Lower lobe of right lung (tissue), 2 donors: ENCODE results near the gene SLC6A9. TPM values are rescaled to one million over a fixed set of nuclear protein-coding genes. Genes with fewer than 3 reads are reported as not detected.

Experiments
- ATAC-seq, 2 donors: fragments of 200-7000 bp; cut with Tn5 transposase; one replicate each; pipeline ENCODE4 v1.9.1; 2020 to 2022; ENCODE audit warnings: mild to moderate bottlenecking in 2 of 2, moderate library complexity in 2 of 2
- DNase-seq: peaks from one replicate; pipeline ENCODE4 v3.0.0-alpha.2; 2020
- H3K27ac ChIP-seq: fragments of 200-600 bp; one replicate; pipeline ENCODE4 v1.8.0; 2022
- H3K27me3 ChIP-seq: fragments of 200-600 bp; one replicate; pipeline ENCODE4 v1.8.0; 2022; ENCODE audit warnings: low read depth
- H3K36me3 ChIP-seq: fragments of 200-600 bp; one replicate; pipeline ENCODE4 v1.8.0; 2022; ENCODE audit warnings: mild to moderate bottlenecking
- H3K4me1 ChIP-seq: fragments of 200-600 bp; one replicate; pipeline ENCODE4 v1.8.0; 2022
- H3K4me3 ChIP-seq: fragments of 200-600 bp; one replicate; pipeline ENCODE4 v1.8.0; 2022; ENCODE audit warnings: mild to moderate bottlenecking
- H3K9me3 ChIP-seq: fragments of 200-600 bp; one replicate; pipeline ENCODE4 v1.8.0; 2022
- CTCF ChIP-seq: fragments of 200-600 bp; IDR thresholded peaks from one replicate; pipeline ENCODE4 v1.8.0; 2022; ENCODE audit warnings: antibody characterized with exemption, mild to moderate bottlenecking
- intact Hi-C: fragments of 100-400 bp; cut with DNase I; formaldehyde crosslinking; loops from one replicate; pipeline ENCODE4 v1.11.0; 2022
- total RNA-seq: library from RNA; stranded (reverse); fragmentation: NEBNext Ultra II Directional; extraction: Animal tissue kit (Norgen Biotek cat#: 25700); gene quantifications from one replicate; pipeline ENCODE4 v1.2.1, GENCODE V29; 2021
- donor health status: DM: no; HTN: yes; CAD: no; lungs with severe emphysema.

SLC6A9 gene
- total RNA-seq, 1 donor from 2014 or later: 24.2 TPM

GRCh38 chr1:44074415-44074814, 43.2 kb upstream of the SLC6A9 start:
- Histone ChIP-seq H3K27ac (no peak overlapping the region), H3K27me3 (no peaks in the 10 kb centered on the region), H3K9me3 (no peaks in the 10 kb centered on the region), H3K4me3 (no peak overlapping the region), H3K4me1 (peaks cover 21% of the 10 kb centered on the region), H3K36me3 (no peaks in the 10 kb centered on the region)
- intact Hi-C loops: no loop called here
- DNase-seq (no peak), ATAC-seq (peak in 1 of 2 donors; percentile 30)
- TF ChIP-seq CTCF: no peak

- no peak for DNase-seq
- Histone ChIP-seq H3K4me3 (no peak overlapping the region), H3K27me3 (no peaks in the 10 kb centered on the region), H3K9me3 (no peaks in the 10 kb centered on the region), H3K4me1 (peaks cover 26% of the 10 kb centered on the region), H3K27ac (no peak overlapping the region), H3K36me3 (no peaks in the 10 kb centered on the region)
- intact Hi-C loops: no loop called here
- no peak for ATAC-seq
- TF ChIP-seq CTCF: no peak
Measured at GRCh38 chr1:44073528-44073927, 42.3 kb upstream of the SLC6A9 start.

GRCh38 chr1:44072821-44073220, 41.6 kb upstream of the SLC6A9 start:
- intact Hi-C loops: no loop called here
- DNase-seq (no peak), ATAC-seq (no peak)
- Histone ChIP-seq H3K4me3 (no peak overlapping the region), H3K27me3 (no peaks in the 10 kb centered on the region), H3K4me1 (peaks cover 32% of the 10 kb centered on the region), H3K27ac (no peak overlapping the region), H3K36me3 (no peaks in the 10 kb centered on the region), H3K9me3 (no peaks in the 10 kb centered on the region)
- no peak for TF ChIP-seq CTCF

- no peaks in the 10 kb centered on the region for H3K36me3 ChIP-seq
- H3K27me3 ChIP-seq: no peaks in the 10 kb centered on the region
- no peak overlapping the region for H3K27ac ChIP-seq
- intact Hi-C loops: no loop called here
- H3K4me1 ChIP-seq: peaks cover 38% of the 10 kb centered on the region
- TF ChIP-seq CTCF: no peak
- DNase-seq (no peak), ATAC-seq (peak in 1 of 2 donors; percentile 18)
- H3K9me3 ChIP-seq: no peaks in the 10 kb centered on the region
- no peak overlapping the region for H3K4me3 ChIP-seq
Measured at GRCh38 chr1:44072204-44072603, 40.9 kb upstream of the SLC6A9 start.

- no peak for DNase-seq
Measured at GRCh38 chr1:44071461-44071860, 40.2 kb upstream of the SLC6A9 start.

More at GRCh38 chr1:44071461-44071860, 40.2 kb upstream of the SLC6A9 start:
- intact Hi-C loops: no loop called here
- no peak for ATAC-seq
- TF ChIP-seq CTCF: no peak
- Histone ChIP-seq H3K27me3 (no peaks in the 10 kb centered on the region), H3K36me3 (no peaks in the 10 kb centered on the region), H3K27ac (no peak overlapping the region), H3K9me3 (no peaks in the 10 kb centered on the region), H3K4me3 (no peak overlapping the region), H3K4me1 (peaks cover 38% of the 10 kb centered on the region)
